Measurements from ENCODE around the gene ABCB11. TPM values are rescaled to one million over a fixed set of nuclear protein-coding genes. Genes with fewer than 3 reads are reported as not detected.

The ABCB11 gene
- total RNA-seq, 3 donors from 2014 or later (not counting 1 experiment from before 2014, with no cell fraction given) = 0.07 to 0.48 (median 0.07) TPM

- H3K36me3 ChIP-seq (ENCODE audit: control insufficient read depth, insufficient read depth, low read length) = no peaks in the 10 kb centered on the region
- Mint-ChIP-seq H3K27ac (peak overlapping the region in 1 of 2 donors; percentile 24), H3K36me3 (no peaks in the 10 kb centered on the region), H3K27me3 (ENCODE audit: low read depth in 2 of 2) (no peaks in the 10 kb centered on the region), H3K4me1 (peaks cover 18 to 26% of the 10 kb centered on the region in 2 donors), H3K4me3 (peak overlapping the region; percentile 35), H3K9me3 (no peaks in the 10 kb centered on the region)
- no peaks in the 10 kb centered on the region for H3K4me1 ChIP-seq (ENCODE audit: control insufficient read depth, insufficient read depth, low read length)
- ATAC-seq (peak in 1 of 3 donors; percentile 43), DNase-seq (no peak)
- H3K9me3 ChIP-seq (ENCODE audit: control insufficient read depth, insufficient read depth, low read length) = no peaks in the 10 kb centered on the region
- intact Hi-C loops (cut with micrococcal nuclease) = no loop called here
- TF ChIP-seq CTCF (IDR thresholded peaks at IDR 0.05) = no peak
- H3K4me3 ChIP-seq (ENCODE audit: low read length) = no peak overlapping the region
- H3K27ac ChIP-seq (ENCODE audit: low read length) = no peak overlapping the region
- 71% methylated on average over 6 of the region's 7 CpGs for WGBS (ENCODE audit: insufficient coverage)
- no peaks in the 10 kb centered on the region for H3K27me3 ChIP-seq (ENCODE audit: control insufficient read depth, insufficient read depth, low read length)
Observed at GRCh38 chr2:168992591-168993349, 38.4 kb downstream of the ABCB11 start.

GRCh38 chr2:168992026-168992425 lies 39.1 kb downstream of the ABCB11 start:
- Histone ChIP-seq H3K36me3 (ENCODE audit: control insufficient read depth, insufficient read depth, low read length) (no peaks in the 10 kb centered on the region), H3K4me3 (ENCODE audit: low read length) (no peak overlapping the region), H3K27ac (ENCODE audit: low read length) (no peak overlapping the region), H3K9me3 (ENCODE audit: control insufficient read depth, insufficient read depth, low read length) (no peaks in the 10 kb centered on the region), H3K27me3 (ENCODE audit: control insufficient read depth, insufficient read depth, low read length) (no peaks in the 10 kb centered on the region), H3K4me1 (ENCODE audit: control insufficient read depth, insufficient read depth, low read length) (no peaks in the 10 kb centered on the region)
- H3K36me3 Mint-ChIP-seq = no peaks in the 10 kb centered on the region
- no peaks in the 10 kb centered on the region for H3K27me3 Mint-ChIP-seq (ENCODE audit: low read depth in 2 of 2)
- no peak overlapping the region for H3K27ac Mint-ChIP-seq
- DNase-seq (no peak), ATAC-seq (no peak)
- no peak for TF ChIP-seq CTCF (IDR thresholded peaks at IDR 0.05)
- H3K4me1 Mint-ChIP-seq = peaks cover 18% of the 10 kb centered on the region in 2 donors
- 89% methylated on average over 3 of the region's 3 CpGs for WGBS (ENCODE audit: insufficient coverage)
- intact Hi-C loops (cut with micrococcal nuclease) = no loop called here
- no peak overlapping the region for H3K4me3 Mint-ChIP-seq
- H3K9me3 Mint-ChIP-seq = no peaks in the 10 kb centered on the region

GRCh38 chr2:168988755-168989154 lies 42.4 kb downstream of the ABCB11 start:
- Histone ChIP-seq H3K36me3 (ENCODE audit: control insufficient read depth, insufficient read depth, low read length) (no peaks in the 10 kb centered on the region), H3K27ac (ENCODE audit: low read length) (no peak overlapping the region), H3K9me3 (ENCODE audit: control insufficient read depth, insufficient read depth, low read length) (no peaks in the 10 kb centered on the region), H3K4me3 (ENCODE audit: low read length) (no peak overlapping the region), H3K27me3 (ENCODE audit: control insufficient read depth, insufficient read depth, low read length) (no peaks in the 10 kb centered on the region), H3K4me1 (ENCODE audit: control insufficient read depth, insufficient read depth, low read length) (no peaks in the 10 kb centered on the region)
- no peak for TF ChIP-seq CTCF (IDR thresholded peaks at IDR 0.05)
- intact Hi-C loops (cut with micrococcal nuclease) = no loop called here
- Mint-ChIP-seq H3K27ac (no peak overlapping the region), H3K36me3 (no peaks in the 10 kb centered on the region), H3K4me3 (no peak overlapping the region), H3K27me3 (ENCODE audit: low read depth in 2 of 2) (no peaks in the 10 kb centered on the region), H3K9me3 (no peaks in the 10 kb centered on the region), H3K4me1 (peaks cover 17 to 18% of the 10 kb centered on the region in 2 donors)
- DNase-seq (no peak), ATAC-seq (no peak)
- 40% methylated on average over 1 of the region's 1 CpG for WGBS (ENCODE audit: insufficient coverage)
